SU-DHL-6 (cell line): Measurements from ENCODE around the gene SYT17.

Experiments used
- H2AFZ ChIP-seq: fragments of 200-600 bp; sonication (generic); 2 replicates; pipeline ENCODE4 v1.6.1; 2014; ENCODE audit warnings: low read depth, mild to moderate bottlenecking, moderate library complexity, mixed read lengths, antibody characterized with exemption, low read length; ENCODE audit not compliant: severe bottlenecking
- H3F3A ChIP-seq: fragments of 200-600 bp; shearing (Covaris generic); 2 replicates; pipeline ENCODE4 v1.6.0; 2016; ENCODE audit warnings: antibody characterized with exemption, mild to moderate bottlenecking; ENCODE audit not compliant: insufficient read depth
- H3K27ac ChIP-seq: fragments of 200-600 bp; sonication (generic); 2 replicates; pipeline ENCODE4 v1.5.1; 2016; ENCODE audit warnings: low read depth, mild to moderate bottlenecking, low read length, moderate library complexity, mixed read lengths
- H3K27me3 ChIP-seq: fragments of 200-600 bp; sonication (generic), shearing (Covaris generic); 2 replicates; pipeline ENCODE4 v1.6.0; 2014; ENCODE audit warnings: mild to moderate bottlenecking, low read length
- H3K36me3 ChIP-seq: fragments of 200-600 bp; sonication (generic); 2 replicates; pipeline ENCODE4 v1.6.1; 2014; ENCODE audit warnings: mild to moderate bottlenecking, low read length, mixed read lengths
- H3K4me2 ChIP-seq: fragments of 300-600, 200-600 bp; shearing (Covaris generic), sonication (generic); 2 replicates; pipeline ENCODE4 v1.6.0; 2014; ENCODE audit warnings: low read length, low read depth, mild to moderate bottlenecking; ENCODE audit not compliant: poor library complexity, severe bottlenecking
- H3K4me3 ChIP-seq: fragments of 200-600 bp; sonication (generic); 2 replicates; pipeline ENCODE4 v1.5.1; 2014; ENCODE audit warnings: antibody characterized with exemption, low read length, mild to moderate bottlenecking, mixed read lengths; ENCODE audit not compliant: insufficient read depth, poor library complexity, severe bottlenecking
- H3K79me2 ChIP-seq: fragments of 200-600 bp; sonication (generic); 2 replicates; pipeline ENCODE4 v1.6.1; 2014; ENCODE audit warnings: mild to moderate bottlenecking, low read length, moderate library complexity; ENCODE audit not compliant: insufficient read depth
- H3K9ac ChIP-seq: fragments of 200-600 bp; sonication (generic); 2 replicates; pipeline ENCODE4 v1.7.0; 2014; ENCODE audit warnings: mild to moderate bottlenecking, low read length
- H3K9me2 ChIP-seq: fragments of 200-600 bp; sonication (generic); replicated peaks from 2 replicates; pipeline ENCODE4 v1.6.1; 2014; ENCODE audit warnings: low read length; ENCODE audit not compliant: insufficient read depth
- H3K9me3 ChIP-seq: fragments of 200-600 bp; sonication (generic); 2 replicates; pipeline ENCODE4 v1.6.1; 2014; ENCODE audit warnings: low read length, mixed read lengths; ENCODE audit not compliant: insufficient read depth
- H4K20me1 ChIP-seq: fragments of 200-600 bp; sonication (generic); 2 replicates; pipeline ENCODE4 v1.6.1; 2014; ENCODE audit warnings: low read depth, mild to moderate bottlenecking, antibody characterized with exemption, low read length, moderate library complexity, mixed read lengths
- CTCF ChIP-seq: fragments of 200-600 bp; sonication (generic); IDR thresholded peaks from one replicate; pipeline ENCODE4 v1.5.1; 2017; ENCODE audit warnings: antibody characterized with exemption, mild to moderate bottlenecking, low read length, moderate library complexity; ENCODE audit not compliant: insufficient read depth, poor library complexity, severe bottlenecking
- EZH2phosphoT487 ChIP-seq: fragments of 200-600 bp; sonication (generic), shearing (Covaris generic); conservative IDR thresholded peaks from 2 replicates; pipeline ENCODE4 v1.6.1; 2018; ENCODE audit warnings: mild to moderate bottlenecking, antibody characterized with exemption, low read length, moderate library complexity, mixed read lengths

The SYT17 gene

GRCh38 chr16:19309178-19309577, 141.1 kb downstream of the SYT17 start:
- Histone ChIP-seq H3K27me3 (no peaks in the 10 kb centered on the region), H3K4me2 (no peak overlapping the region), H3K9me2 (no peaks in the 10 kb centered on the region), H4K20me1 (no peaks in the 10 kb centered on the region), H3K27ac (no peak overlapping the region), H3K4me3 (no peak overlapping the region), H3K79me2 (no peaks in the 10 kb centered on the region), H2AFZ (no peak overlapping the region), H3K9ac (no peak overlapping the region), H3F3A (no peaks in the 10 kb centered on the region), H3K36me3 (no peaks in the 10 kb centered on the region), H3K9me3 (no peaks in the 10 kb centered on the region)
- no peak for TF ChIP-seq EZH2phosphoT487
- no peak for TF ChIP-seq CTCF

- Histone ChIP-seq H3K9me2 (no peaks in the 10 kb centered on the region), H3K27ac (no peak overlapping the region), H3K9ac (no peak overlapping the region), H3K9me3 (no peaks in the 10 kb centered on the region), H3K36me3 (no peaks in the 10 kb centered on the region), H3K4me2 (no peak overlapping the region), H3K79me2 (no peaks in the 10 kb centered on the region), H3K4me3 (no peak overlapping the region), H3F3A (no peaks in the 10 kb centered on the region), H3K27me3 (no peaks in the 10 kb centered on the region; the same call in 1 of the 2 replicates), H4K20me1 (no peaks in the 10 kb centered on the region), H2AFZ (no peak overlapping the region)
- TF ChIP-seq CTCF (no peak), EZH2phosphoT487 (no peak)
Measured at GRCh38 chr16:19314718-19315425, 146.8 kb downstream of the SYT17 start.

- no peaks in the 10 kb centered on the region for H3F3A ChIP-seq
Measured at GRCh38 chr16:19315889-19316433, 147.9 kb downstream of the SYT17 start.

More at GRCh38 chr16:19315889-19316433, 147.9 kb downstream of the SYT17 start:
- Histone ChIP-seq H3K9me2 (no peaks in the 10 kb centered on the region), H3K4me3 (no peak overlapping the region), H2AFZ (no peak overlapping the region), H3K27me3 (no peaks in the 10 kb centered on the region; the same call in 1 of the 2 replicates), H4K20me1 (no peaks in the 10 kb centered on the region), H3K4me2 (no peak overlapping the region), H3K27ac (no peak overlapping the region), H3K9ac (no peak overlapping the region), H3K79me2 (no peaks in the 10 kb centered on the region), H3K9me3 (no peaks in the 10 kb centered on the region), H3K36me3 (no peaks in the 10 kb centered on the region)
- TF ChIP-seq EZH2phosphoT487 (no peak), CTCF (no peak)
